RWPE2 (cell line): ENCODE measurements around the gene TXNDC11.

Experiments used
- ATAC-seq: fragments of 200-7000 bp; cut with Tn5 transposase; 3 replicates; pipeline ENCODE4 v1.9.1; 2021; ENCODE audit warnings: low read depth
- DNase-seq: peaks from one replicate; pipeline ENCODE4 v3.0.0-alpha.2; 2020; ENCODE audit warnings: low spot score
- H3K27ac ChIP-seq: fragments of 450-650 bp; 2 replicates; pipeline ENCODE4 v1.5.1; 2017; ENCODE audit warnings: mild to moderate bottlenecking; ENCODE audit not compliant: poor library complexity, severe bottlenecking
- H3K27me3 ChIP-seq: fragments of 250-450 bp; sonication (Bioruptor Pico); 2 replicates; pipeline ENCODE4 v1.5.1; 2021; ENCODE audit warnings: mild to moderate bottlenecking, moderate library complexity; ENCODE audit not compliant: insufficient read depth, poor library complexity, severe bottlenecking
- H3K36me3 ChIP-seq: fragments of 250-450 bp; sonication (Bioruptor Pico); 2 replicates; pipeline ENCODE4 v1.5.1; 2020; ENCODE audit warnings: low read depth, mild to moderate bottlenecking, moderate library complexity
- H3K4me1 ChIP-seq: fragments of 250-450 bp; sonication (Bioruptor Pico); 2 replicates; pipeline ENCODE4 v1.5.1; 2021; ENCODE audit warnings: mild to moderate bottlenecking, moderate library complexity; ENCODE audit not compliant: insufficient read depth, poor library complexity, severe bottlenecking
- H3K4me3 ChIP-seq: fragments of 250-450 bp; sonication (Bioruptor Pico); 2 replicates; pipeline ENCODE4 v1.5.1; 2021; ENCODE audit warnings: mild to moderate bottlenecking, moderate library complexity; ENCODE audit not compliant: severe bottlenecking
- H3K9me3 ChIP-seq: fragments of 250-450 bp; sonication (Bioruptor Pico); 2 replicates; pipeline ENCODE4 v1.5.1; 2021; ENCODE audit warnings: mild to moderate bottlenecking, moderate library complexity; ENCODE audit not compliant: severe bottlenecking
- TF ChIP-seq, protein P1 (sequence below): fragments of 450-650 bp; IDR thresholded peaks from one replicate; pipeline ENCODE4 v1.5.1; 2017; ENCODE audit warnings: mild to moderate bottlenecking, moderate library complexity; ENCODE audit not compliant: poor library complexity, severe bottlenecking

The TXNDC11 gene

DNA sequence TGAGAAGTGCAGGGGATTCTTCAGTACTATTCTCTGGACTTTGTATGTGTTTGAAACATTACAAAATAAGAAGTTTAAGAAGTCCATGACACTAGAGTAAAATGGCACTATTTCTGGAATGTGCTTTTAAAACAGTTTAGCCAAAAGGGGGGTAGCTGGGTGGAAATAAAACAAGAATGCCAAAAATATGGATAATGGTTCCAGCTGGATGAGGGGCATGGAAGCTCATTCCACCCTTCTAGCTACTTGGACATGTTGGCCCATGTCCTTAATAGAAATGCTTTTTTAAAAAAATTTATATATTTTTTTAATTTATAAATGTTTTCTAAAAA is 41.3 kb upstream of the TXNDC11 start:
- ATAC-seq = no peak

DNA sequence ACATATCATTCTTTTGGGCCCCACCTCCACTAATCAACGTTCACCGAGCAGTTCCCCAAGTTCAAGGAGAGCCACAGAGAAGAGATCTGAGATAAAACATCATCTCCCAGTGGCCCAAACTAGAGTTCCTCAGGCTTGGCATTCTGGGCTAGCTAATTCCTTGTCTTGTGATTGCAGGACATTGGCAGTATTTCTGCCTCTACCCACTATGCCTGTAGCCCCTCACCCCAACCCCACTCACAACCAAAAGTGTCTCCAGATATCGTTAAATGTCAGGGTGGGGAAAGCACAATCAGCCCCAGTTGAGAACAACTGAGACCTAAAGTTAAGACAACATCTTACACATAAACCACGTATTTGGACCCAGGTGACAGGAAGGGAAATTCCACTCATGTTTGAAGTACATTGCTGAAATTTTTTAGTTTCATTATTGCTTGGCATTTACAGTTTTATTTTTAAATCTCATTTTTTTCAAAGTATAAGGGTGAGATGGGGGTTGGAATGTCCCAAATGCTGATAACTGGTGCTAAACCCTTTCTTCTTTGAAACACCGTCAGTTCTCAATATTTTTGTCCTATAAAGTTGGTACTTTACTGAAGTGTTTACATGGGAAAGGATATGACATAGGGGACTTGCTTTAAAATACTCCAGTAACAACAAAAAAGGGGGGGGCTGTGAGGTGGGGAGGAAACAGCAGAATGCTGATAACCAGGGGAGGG is 40.8 kb upstream of the TXNDC11 start:
- Histone ChIP-seq H3K27me3 (no peaks in the 10 kb centered on the region), H3K36me3 (peaks cover 29% of the 10 kb centered on the region), H3K4me1 (peaks cover 32% of the 10 kb centered on the region), H3K9me3 (no peaks in the 10 kb centered on the region), H3K4me3 (peak overlapping the region; percentile 1), H3K27ac (peak overlapping the region; percentile 94)
- ATAC-seq (peak; percentile 53), DNase-seq (no peak)
- TF ChIP-seq, protein P1, sequence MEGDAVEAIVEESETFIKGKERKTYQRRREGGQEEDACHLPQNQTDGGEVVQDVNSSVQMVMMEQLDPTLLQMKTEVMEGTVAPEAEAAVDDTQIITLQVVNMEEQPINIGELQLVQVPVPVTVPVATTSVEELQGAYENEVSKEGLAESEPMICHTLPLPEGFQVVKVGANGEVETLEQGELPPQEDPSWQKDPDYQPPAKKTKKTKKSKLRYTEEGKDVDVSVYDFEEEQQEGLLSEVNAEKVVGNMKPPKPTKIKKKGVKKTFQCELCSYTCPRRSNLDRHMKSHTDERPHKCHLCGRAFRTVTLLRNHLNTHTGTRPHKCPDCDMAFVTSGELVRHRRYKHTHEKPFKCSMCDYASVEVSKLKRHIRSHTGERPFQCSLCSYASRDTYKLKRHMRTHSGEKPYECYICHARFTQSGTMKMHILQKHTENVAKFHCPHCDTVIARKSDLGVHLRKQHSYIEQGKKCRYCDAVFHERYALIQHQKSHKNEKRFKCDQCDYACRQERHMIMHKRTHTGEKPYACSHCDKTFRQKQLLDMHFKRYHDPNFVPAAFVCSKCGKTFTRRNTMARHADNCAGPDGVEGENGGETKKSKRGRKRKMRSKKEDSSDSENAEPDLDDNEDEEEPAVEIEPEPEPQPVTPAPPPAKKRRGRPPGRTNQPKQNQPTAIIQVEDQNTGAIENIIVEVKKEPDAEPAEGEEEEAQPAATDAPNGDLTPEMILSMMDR = no peak

More for the DNA sequence above, 41.3 kb upstream of the TXNDC11 start:
- Histone ChIP-seq H3K9me3 (no peaks in the 10 kb centered on the region), H3K27me3 (no peaks in the 10 kb centered on the region), H3K27ac (peak overlapping the region; percentile 94), H3K4me1 (peaks cover 32% of the 10 kb centered on the region), H3K4me3 (no peak overlapping the region), H3K36me3 (peaks cover 24% of the 10 kb centered on the region)
- TF ChIP-seq, protein P1 = no peak
- no peak for DNase-seq

DNA sequence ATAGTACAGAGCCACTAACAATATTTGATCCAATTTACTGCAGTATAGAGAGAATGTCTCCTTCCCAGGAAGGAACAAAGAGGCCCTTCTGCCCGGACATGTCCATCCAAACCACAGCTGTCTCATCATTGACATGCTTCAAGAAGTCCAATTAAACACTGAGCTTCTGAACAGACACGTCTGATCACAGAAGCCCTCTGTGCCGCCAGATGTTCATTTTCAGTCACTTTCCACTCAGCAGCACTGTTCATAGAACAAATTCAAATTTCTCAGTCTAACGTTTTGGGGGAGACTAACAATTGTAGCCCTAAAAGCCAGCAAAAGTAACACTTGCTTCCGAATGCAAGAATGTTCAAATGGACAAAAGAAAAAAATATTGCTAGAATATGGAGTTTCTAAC is 39.1 kb upstream of the TXNDC11 start:
- no peaks in the 10 kb centered on the region for H3K9me3 ChIP-seq
- peak overlapping the region; percentile 94 for H3K27ac ChIP-seq
- H3K4me3 ChIP-seq = no peak overlapping the region
- peaks cover 46% of the 10 kb centered on the region for H3K36me3 ChIP-seq
- H3K4me1 ChIP-seq = peaks cover 32% of the 10 kb centered on the region
- H3K27me3 ChIP-seq = no peaks in the 10 kb centered on the region
- TF ChIP-seq, protein P1 = no peak
- DNase-seq (peak; percentile 70), ATAC-seq (peak; percentile 88)

DNA sequence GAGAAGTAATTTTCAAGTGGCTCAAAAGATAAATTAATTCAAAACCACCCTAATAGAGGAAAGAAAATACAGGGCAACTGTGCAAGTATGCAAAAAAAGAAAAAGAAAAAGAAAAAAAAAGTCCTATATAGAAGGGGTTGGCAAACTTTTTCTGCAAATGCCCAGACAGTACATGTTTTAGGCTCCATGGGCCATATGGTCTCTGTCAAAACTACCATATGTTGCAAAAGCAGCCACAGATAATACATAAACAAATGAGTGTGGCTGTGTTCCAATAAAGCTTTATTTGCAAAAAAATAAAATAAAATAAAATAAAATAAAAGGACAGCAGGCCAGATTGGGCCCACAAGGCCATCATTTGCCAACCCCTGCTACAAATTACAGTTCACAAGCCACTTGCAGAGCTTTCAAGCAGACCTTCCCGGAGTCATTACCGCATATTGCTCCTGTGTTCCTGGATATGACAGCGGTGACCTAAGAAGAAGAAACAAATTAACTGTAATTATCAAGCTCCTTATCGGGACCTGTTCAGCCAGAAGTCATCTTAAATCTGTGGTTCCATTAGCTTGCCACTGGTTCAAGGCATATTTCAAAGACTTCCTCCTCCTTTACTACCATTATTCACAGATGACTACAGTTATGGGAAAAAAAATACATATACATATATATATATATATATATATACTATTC is 38.5 kb upstream of the TXNDC11 start:
- DNase-seq = no peak
- H3K27ac ChIP-seq = peak overlapping the region; percentile 94
- H3K4me1 ChIP-seq = peaks cover 32% of the 10 kb centered on the region
- no peak for ATAC-seq
- H3K36me3 ChIP-seq = peaks cover 53% of the 10 kb centered on the region
- no peaks in the 10 kb centered on the region for H3K27me3 ChIP-seq
- no peaks in the 10 kb centered on the region for H3K9me3 ChIP-seq
- TF ChIP-seq, protein P1 = no peak
- no peak overlapping the region for H3K4me3 ChIP-seq

DNA sequence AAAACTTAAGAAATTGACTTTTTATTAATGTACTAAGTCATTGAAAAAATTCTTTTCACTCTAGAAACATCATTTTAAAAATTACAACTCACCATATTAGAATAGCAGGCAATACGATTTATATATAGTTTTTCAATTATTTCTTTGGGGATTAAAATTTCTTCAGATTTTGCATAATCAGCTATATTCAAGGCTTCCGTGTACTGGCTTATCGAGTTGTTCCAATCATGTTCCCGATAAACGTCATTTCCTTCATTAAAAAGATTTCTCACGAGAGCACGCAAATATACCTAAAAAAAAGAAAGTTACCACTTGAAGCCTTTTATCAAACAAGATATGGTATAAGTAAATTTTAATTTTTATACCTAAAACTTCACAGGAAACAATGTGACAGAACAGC is 36.4 kb upstream of the TXNDC11 start:
- no peaks in the 10 kb centered on the region for H3K27me3 ChIP-seq
- no peak overlapping the region for H3K27ac ChIP-seq
- TF ChIP-seq, protein P1 = no peak
- peaks cover 72% of the 10 kb centered on the region for H3K36me3 ChIP-seq
- ATAC-seq (no peak), DNase-seq (no peak)
- no peak overlapping the region for H3K4me3 ChIP-seq
- no peaks in the 10 kb centered on the region for H3K9me3 ChIP-seq
- peaks cover 29% of the 10 kb centered on the region for H3K4me1 ChIP-seq
